AG04449 (cell line): ENCODE data around the gene S1PR1.

Experiments used
- CTCF ChIA-PET: fragments of 350-600 bp; formaldehyde crosslinking; extraction: SDS; loops from one replicate; lab custom pipeline; 2021; ENCODE audit warnings: antibody characterized with exemption; lab: Yijun Ruan, JAX
- POLR2A ChIA-PET: fragments of 400-600, 350-600 bp; formaldehyde crosslinking; extraction: SDS; loops from one replicate; lab custom pipeline; 2020; ENCODE audit warnings: antibody characterized with exemption, inconsistent platforms; lab: Yijun Ruan, JAX
- DNase-seq: peaks from one replicate; pipeline ENCODE4 v3.0.0-alpha.2; 2010; ENCODE audit warnings: low read depth, low spot score
- H3K4me3 ChIP-seq: 2 replicates; pipeline ENCODE4 v1.5.1; 2011; ENCODE audit warnings: low read depth, mild to moderate bottlenecking, control low read depth, low read length
- TF ChIP-seq, protein P1 (sequence below): IDR thresholded peaks from one replicate; pipeline ENCODE4 v1.5.1; 2011; ENCODE audit warnings: mild to moderate bottlenecking, moderate library complexity, low read length, control low read depth, inconsistent platforms; ENCODE audit not compliant: insufficient read depth; ENCODE audit errors: missing control alignments

S1PR1 gene

DNA sequence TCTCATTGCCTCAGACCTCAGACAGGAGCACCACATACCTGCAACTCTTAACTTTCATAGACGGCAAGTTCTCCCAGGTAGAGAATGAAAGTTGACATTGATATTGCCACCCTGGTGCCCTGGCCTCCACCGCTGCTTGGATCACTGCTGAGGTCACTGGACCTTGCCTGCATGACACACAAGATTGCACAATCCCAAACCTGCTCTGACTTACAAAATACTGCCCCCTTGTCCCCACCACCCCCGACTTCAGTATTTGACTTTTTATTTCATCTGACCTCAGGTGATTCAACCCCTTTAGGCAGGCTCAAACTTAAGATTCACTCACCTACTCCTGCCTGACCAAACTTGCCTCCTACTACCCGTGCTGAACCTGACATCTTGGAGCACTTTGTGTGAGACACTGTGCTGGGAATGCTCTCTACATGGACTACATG, 43.1 kb upstream of the S1PR1 start:
- H3K4me3 ChIP-seq: no peak overlapping the region
- TF ChIP-seq, protein P1, sequence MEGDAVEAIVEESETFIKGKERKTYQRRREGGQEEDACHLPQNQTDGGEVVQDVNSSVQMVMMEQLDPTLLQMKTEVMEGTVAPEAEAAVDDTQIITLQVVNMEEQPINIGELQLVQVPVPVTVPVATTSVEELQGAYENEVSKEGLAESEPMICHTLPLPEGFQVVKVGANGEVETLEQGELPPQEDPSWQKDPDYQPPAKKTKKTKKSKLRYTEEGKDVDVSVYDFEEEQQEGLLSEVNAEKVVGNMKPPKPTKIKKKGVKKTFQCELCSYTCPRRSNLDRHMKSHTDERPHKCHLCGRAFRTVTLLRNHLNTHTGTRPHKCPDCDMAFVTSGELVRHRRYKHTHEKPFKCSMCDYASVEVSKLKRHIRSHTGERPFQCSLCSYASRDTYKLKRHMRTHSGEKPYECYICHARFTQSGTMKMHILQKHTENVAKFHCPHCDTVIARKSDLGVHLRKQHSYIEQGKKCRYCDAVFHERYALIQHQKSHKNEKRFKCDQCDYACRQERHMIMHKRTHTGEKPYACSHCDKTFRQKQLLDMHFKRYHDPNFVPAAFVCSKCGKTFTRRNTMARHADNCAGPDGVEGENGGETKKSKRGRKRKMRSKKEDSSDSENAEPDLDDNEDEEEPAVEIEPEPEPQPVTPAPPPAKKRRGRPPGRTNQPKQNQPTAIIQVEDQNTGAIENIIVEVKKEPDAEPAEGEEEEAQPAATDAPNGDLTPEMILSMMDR: no peak
- POLR2A ChIA-PET: no interaction called here
- no peak for DNase-seq
- CTCF ChIA-PET: interaction anchor here (1.0 kb wide), 1 partner anchor 116 kb away, joined by 3 read pairs; no protein-coding TSS in a partner anchor

DNA sequence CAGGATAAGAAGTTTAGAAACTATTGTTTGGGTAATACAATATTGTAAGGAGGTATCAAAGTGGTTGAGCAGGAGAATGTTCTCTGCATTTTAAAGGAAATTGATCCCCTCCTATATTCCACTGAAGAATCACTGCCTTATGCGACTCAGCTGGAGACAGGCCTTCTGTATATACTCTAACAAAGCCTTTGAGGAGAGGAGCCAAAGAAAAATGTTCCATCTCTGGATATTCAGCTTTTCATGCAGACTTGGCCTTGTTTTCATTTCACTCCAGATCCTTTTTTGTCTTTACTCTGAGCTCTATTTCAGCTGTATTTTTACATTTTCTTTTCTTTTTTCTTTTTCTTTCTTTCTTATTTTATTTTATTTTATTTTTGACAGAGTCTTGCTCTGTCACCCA, 42.1 kb upstream of the S1PR1 start:
- POLR2A ChIA-PET: no interaction called here
- CTCF ChIA-PET: no interaction called here
- TF ChIP-seq, protein P1: no peak
- H3K4me3 ChIP-seq: no peak overlapping the region
- DNase-seq: no peak

DNA sequence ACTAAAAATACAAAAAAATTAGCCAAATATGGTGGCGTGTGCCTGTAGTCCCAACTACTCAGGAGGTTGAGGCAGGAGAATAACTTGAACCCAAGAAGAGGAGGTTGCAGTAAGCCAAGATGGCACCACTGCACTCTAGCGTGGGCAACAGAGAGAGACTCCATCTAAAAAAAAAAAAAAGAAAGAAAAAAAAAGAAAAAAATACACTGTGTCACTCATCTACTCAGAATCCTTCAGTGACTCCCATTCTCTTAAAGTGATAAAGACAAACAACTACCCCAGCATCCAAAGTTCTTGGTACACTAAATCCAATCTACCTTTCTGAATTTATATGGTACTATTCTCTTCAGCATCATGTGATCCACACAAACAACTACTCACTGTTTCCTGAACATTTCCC, 40.2 kb upstream of the S1PR1 start:
- TF ChIP-seq, protein P1: no peak
- no peak overlapping the region for H3K4me3 ChIP-seq
- ChIA-PET CTCF (no interaction called here), POLR2A (no interaction called here)
- no peak for DNase-seq

DNA sequence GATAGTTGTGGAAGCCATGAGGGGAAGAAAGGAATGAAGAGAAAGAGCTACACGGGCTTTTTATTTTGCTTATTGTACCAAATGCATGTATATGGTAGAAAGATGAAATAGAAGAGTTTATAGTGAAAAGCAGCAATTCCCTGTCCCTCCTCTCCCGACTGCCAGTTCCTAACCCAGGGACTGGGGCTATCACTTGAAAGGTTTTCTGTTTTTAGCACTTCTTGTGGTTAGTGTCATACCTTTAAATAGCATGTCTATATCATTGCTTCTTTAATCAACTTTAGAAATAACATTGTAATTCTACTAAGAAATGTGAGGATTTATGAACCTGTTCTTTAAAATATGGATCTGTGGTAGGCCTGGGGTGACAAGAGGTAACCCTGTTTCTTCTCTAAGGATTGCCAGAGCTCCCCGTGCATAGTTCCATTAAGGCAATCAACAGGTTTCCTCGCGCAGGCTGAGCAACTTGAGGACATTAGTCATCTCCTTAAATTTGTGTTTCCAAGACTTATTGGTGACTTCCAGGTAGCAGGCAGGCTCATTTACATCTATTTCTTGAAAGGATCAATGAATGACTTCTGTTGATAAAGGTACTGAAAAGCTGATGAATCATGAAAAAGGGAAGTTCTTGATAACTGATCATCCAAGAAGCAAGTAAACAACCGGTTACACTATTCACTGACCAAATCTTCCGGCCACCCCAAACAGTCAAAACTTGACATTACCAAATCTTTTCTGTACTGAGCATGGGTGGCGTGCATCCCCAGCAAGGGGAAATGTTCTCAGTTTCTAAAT, 37.8 kb upstream of the S1PR1 start:
- ChIA-PET CTCF (interaction anchor here (0.9 to 1.1 kb wide), 3 partner anchors 34 to 41 kb away, joined by 3 read pairs; no protein-coding TSS in a partner anchor), POLR2A (no interaction called here)
- TF ChIP-seq, protein P1: no peak
- H3K4me3 ChIP-seq: no peak overlapping the region
- DNase-seq: no peak

DNA sequence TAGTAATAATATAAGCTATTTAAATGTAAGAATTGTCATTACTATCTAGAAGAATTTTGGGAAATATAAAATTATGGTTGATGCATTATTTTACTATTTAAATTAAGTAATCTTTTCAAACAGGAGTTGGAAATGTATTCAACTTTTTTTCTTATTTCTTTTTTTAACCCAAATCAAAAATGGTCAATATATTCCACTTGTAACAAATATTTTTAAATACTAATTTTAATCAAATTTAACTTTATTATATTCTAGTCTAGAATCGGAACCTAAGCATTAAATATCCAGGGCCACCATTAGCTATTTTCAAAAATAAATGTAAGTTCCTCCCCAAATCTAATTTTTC, 37.2 kb upstream of the S1PR1 start:
- no peak overlapping the region for H3K4me3 ChIP-seq
- ChIA-PET POLR2A (no interaction called here), CTCF (interaction anchor here (0.9 to 1.1 kb wide), 2 partner anchors 34 to 39 kb away, joined by 3 read pairs; no protein-coding TSS in a partner anchor)
- DNase-seq: no peak
- TF ChIP-seq, protein P1: no peak

DNA sequence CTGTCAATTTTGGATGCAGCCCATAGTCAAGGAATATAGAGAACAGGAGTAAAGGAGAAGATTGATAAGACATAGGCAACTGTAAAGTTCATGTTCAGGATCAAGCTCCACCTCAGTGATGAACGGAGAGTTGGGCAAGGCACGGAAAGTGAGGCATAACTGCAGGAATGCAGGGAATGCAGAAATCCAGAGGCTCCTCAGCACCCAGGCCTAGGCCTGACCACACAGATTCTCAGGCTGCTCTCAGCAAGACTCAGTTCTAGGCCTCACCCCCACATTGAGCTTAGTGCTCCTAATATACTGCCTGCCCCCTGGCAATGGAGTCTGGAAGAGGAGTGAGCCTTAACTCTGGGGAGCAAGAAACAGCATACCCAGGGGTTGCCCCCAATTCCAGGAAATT, 36.3 kb upstream of the S1PR1 start:
- ChIA-PET CTCF (interaction anchor here (0.6 to 1.5 kb wide), 7 partner anchors 10 to 168 kb away, joined by 3 to 7 read pairs (median 3); no protein-coding TSS in a partner anchor), POLR2A (interaction anchor here (0.8 to 1.2 kb wide), 3 partner anchors 16 to 63 kb away, joined by 3 to 5 read pairs (median 3); no protein-coding TSS in a partner anchor)
- H3K4me3 ChIP-seq: no peak overlapping the region
- TF ChIP-seq, protein P1: no peak
- peak; percentile 75 for DNase-seq
